Measurements from ENCODE around the gene GNGT2.

- TF ChIP-seq MAX (IDR thresholded peaks at IDR 0.05) = no peak
- no peak for TF ChIP-seq EP300 (IDR thresholded peaks at IDR 0.05; ENCODE audit: borderline replicate concordance)
- TF ChIP-seq TAF1 (IDR thresholded peaks at IDR 0.05; ENCODE audit: low read depth) = no peak
- no peak for TF ChIP-seq FOXM1 (IDR thresholded peaks at IDR 0.05; ENCODE audit: borderline replicate concordance, low read depth)
- TF ChIP-seq CREB1 (IDR thresholded peaks at IDR 0.05; ENCODE audit: low read depth) = no peak
- no peak for TF ChIP-seq TCF12 (IDR thresholded peaks at IDR 0.05; ENCODE audit: low read depth)
- no peak for TF ChIP-seq YY1 (IDR thresholded peaks at IDR 0.05; ENCODE audit: low read depth)
- no peak for TF ChIP-seq EGR1 (IDR thresholded peaks at IDR 0.05)
- no peak for TF ChIP-seq RAD21 (IDR thresholded peaks at IDR 0.05; ENCODE audit: low read depth)
- TF ChIP-seq, protein P1, sequence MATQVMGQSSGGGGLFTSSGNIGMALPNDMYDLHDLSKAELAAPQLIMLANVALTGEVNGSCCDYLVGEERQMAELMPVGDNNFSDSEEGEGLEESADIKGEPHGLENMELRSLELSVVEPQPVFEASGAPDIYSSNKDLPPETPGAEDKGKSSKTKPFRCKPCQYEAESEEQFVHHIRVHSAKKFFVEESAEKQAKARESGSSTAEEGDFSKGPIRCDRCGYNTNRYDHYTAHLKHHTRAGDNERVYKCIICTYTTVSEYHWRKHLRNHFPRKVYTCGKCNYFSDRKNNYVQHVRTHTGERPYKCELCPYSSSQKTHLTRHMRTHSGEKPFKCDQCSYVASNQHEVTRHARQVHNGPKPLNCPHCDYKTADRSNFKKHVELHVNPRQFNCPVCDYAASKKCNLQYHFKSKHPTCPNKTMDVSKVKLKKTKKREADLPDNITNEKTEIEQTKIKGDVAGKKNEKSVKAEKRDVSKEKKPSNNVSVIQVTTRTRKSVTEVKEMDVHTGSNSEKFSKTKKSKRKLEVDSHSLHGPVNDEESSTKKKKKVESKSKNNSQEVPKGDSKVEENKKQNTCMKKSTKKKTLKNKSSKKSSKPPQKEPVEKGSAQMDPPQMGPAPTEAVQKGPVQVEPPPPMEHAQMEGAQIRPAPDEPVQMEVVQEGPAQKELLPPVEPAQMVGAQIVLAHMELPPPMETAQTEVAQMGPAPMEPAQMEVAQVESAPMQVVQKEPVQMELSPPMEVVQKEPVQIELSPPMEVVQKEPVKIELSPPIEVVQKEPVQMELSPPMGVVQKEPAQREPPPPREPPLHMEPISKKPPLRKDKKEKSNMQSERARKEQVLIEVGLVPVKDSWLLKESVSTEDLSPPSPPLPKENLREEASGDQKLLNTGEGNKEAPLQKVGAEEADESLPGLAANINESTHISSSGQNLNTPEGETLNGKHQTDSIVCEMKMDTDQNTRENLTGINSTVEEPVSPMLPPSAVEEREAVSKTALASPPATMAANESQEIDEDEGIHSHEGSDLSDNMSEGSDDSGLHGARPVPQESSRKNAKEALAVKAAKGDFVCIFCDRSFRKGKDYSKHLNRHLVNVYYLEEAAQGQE (IDR thresholded peaks at IDR 0.05; ENCODE audit: low read depth) = no peak
- TF ChIP-seq CEBPB (IDR thresholded peaks at IDR 0.05) = no peak
- TF ChIP-seq, protein P2, sequence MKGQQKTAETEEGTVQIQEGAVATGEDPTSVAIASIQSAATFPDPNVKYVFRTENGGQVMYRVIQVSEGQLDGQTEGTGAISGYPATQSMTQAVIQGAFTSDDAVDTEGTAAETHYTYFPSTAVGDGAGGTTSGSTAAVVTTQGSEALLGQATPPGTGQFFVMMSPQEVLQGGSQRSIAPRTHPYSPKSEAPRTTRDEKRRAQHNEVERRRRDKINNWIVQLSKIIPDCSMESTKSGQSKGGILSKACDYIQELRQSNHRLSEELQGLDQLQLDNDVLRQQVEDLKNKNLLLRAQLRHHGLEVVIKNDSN (IDR thresholded peaks at IDR 0.05) = no peak
- no peak for TF ChIP-seq ZBTB7A (IDR thresholded peaks at IDR 0.05; ENCODE audit: low read depth)
- TF ChIP-seq NFIC (IDR thresholded peaks at IDR 0.05) = no peak
These were observed 6.1 kb upstream of the GNGT2 start for GRCh38 chr17:49216482-49216881.
